Fibroblast of skin of left quadriceps (primary cell): ENCODE measurements around the gene STK26.
"Not testable (repeated sequence)": the region's sequence is repeated elsewhere in the genome, so short reads cannot be mapped to it uniquely, and the experiment has no call there.

ENCODE experiments used
- DNase-seq, 2 experiments: peaks; one replicate each; pipeline ENCODE4 v3.0.0-alpha.2; 2013; ENCODE audit warnings: low read depth in 2 of 2

The STK26 gene

DNA sequence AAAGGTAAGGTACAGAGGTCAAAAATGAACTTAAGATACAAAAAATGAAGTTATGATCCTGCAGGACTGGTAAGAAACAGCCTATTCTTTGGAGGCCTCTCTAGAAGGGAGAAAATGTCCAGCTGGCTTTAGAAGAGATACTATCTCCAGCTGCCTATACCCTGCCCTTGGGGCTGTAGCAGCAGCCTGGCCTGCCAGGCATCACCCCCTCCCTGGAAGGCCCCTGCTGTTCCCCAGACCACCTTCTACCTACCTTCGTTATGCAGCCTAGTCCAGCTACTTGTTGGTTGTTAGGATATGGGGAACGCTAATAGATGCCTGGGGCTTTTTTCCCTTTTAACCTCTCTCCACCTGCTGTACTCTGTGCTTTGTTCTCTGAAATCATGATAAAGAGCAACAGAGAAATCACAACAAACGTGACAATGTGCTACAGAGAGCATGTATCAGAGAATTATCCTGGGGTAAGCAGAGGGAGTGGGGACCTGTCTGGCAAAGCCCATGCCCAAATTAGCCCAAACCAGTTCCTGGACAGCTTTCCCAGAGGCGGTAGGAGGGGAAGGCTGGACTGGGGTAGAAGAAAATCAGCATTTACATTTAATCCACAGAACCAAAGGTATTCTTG is 70.2 kb downstream of the STK26 start:
- no peak for DNase-seq

DNA sequence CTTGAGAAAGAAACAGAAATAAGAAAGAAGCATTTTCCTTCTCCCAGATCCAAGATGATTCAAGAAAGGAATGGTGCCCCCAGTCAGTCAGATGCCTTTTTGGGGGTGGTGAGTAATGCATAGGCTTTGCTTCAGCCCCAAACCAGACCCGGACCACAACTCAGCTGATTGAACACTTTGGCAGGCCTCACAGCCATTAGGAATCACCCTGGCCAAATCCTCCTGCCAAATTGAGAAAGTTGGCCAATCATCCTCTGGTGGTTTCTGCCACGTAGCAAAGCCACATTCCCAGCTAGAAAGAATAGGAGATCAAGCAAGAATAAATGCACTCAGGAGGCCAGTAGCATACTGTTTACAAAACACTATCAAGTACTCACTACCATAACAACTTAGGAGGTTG is 71.1 kb downstream of the STK26 start:
- DNase-seq: peak; percentile 12 to 19

DNA sequence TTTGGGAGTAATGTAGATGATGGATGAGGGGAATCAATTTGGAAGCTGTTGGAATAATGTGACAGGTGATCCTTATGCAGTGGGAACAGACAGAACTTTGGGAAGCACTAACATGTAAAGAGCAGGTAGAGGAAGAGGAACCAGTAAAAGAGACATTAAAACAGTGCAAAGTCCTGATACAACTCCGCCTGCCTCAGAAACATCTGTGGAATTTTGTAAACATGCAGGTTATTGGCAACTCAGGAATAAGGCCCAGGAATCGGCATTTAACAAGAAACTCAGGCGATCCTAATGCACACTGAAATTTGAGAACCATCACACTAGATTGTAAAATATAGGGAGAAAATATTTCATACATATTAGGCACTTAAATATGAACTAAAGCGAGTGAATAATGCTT is 75.6 kb downstream of the STK26 start:
- DNase-seq: not testable (repeated sequence)

DNA sequence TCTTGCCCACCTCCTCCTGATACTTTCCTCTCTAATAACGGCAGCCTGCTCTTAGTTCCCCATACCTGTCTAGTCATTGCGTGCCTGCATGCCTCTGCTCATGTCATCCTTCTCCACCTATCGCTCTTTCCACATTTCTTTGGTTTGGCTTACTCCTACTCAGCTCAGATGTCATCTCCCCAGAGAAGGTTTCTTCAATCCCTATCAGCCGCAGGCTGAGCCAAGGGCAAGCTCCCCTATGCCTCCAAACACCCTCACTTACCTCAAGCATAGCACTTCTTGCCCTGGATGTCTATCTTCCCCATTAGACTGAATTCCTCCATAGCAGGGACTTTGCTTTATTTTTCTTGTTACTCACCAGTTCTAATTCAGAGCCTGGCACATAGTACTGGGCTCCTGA is 78.1 kb downstream of the STK26 start:
- no peak for DNase-seq

DNA sequence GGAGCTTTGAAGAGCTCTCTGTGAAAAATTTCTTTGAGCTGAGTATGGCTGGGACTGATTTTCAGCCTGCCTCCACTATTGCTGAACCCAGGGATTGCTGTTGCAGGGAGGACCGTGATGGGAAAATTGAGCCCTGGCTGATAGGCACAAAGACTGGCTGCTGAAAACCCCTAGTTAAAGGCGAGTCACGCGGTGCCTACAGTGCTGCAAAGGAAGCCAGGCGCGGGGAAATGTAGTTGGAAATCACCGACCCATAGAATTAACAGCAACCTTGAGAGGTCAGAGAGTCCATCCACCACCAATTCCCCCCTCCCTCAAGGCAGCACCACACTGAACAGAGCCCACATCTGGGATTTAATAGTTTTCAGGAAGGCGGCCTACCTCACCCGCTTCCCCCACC is 78.7 kb downstream of the STK26 start:
- no peak for DNase-seq

DNA sequence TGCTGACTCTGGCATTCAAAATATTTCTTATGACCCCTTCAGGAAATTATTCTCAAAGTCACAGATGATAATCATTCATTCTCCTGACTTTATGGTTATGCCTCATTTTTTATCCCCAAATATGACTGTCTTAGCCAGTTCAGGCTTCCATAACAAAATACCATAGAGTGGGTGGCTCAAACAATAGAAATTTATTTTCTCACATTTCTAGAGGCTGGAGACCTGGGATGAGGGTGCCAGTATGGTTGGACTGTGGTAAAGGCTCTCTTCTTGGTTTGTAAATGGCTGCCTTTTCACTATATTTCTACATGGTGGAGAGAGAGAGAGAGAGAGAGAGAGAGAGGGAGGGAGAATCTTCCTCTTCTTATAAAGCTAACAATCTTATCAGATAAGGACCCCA is 84.2 kb downstream of the STK26 start:
- DNase-seq: no peak

DNA sequence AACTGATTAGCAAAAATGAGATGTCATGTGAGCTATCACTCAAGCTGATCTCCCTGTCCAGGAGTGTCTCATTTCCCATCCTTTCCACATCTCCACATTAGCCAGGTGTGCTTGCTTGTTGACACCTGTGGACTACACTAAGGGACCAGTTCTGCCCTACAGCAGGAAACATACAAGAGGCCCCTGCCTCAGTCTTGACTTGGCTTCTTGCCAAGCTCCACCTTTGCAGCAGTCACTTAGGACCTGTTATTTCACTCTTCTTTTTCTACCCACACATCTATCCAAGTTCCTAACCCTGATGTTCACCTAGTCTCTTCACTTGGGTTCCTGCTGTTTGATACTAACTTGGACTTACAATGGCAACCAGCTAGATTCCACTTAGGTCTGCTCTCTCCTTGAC is 91.5 kb downstream of the STK26 start:
- no peak for DNase-seq

DNA sequence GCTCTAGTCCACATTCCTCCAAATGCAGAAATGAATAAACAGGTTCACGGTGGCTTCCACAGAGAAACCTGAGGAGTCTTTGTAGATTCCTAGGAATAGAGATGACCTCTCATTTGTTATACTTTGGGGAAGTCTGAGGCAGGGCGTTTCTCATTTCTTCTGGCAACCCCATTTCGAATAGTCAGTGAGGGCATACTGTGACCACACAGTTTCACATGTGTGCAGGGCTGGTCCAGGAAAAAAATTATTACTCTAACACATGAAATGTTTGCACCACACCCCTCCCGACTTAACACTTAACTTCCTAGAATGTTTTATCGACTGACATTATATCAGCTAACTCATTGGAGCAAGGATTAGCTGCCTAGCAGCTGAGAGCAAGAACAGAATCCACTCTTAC is 92.7 kb downstream of the STK26 start:
- no peak for DNase-seq

DNA sequence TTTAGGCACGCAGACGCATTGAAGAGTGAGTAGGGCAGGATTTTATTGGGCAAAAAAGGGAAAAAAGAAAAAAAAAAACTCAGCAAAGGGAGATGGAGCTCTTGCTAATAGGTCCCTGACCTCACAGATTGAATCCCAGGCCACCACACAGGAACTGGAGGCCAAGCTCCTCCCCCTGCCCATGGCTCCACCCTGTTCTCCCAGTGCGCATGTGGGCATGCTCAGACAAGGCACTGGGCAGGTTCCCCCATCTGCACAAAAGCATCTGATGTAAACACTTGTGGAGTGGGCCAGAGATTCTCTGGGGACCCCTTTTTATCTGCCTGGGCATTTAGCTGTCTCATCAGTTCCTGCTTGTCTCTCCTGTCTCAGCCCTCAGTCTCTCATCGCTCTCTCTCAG is 95.3 kb downstream of the STK26 start:
- no peak for DNase-seq

DNA sequence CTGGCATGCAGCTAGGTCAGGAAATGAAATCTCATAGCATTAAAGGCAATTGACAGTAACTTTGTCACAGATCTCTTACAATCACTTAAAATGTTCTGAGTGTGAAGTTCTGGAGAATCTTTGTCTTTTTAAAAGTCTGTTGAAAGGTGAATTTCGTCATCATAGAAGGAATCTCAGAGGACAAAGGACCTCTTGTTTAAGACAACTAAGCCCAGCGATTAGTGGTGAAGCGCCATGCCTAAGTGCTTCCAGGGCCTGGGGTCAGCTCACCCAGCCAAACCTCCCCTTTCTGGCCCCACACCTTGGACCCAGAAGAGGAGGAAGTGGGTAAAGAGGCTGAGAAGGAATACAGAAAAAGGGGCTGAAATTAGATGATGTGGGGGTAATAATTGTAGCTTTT is 96.2 kb downstream of the STK26 start:
- DNase-seq: no peak

DNA sequence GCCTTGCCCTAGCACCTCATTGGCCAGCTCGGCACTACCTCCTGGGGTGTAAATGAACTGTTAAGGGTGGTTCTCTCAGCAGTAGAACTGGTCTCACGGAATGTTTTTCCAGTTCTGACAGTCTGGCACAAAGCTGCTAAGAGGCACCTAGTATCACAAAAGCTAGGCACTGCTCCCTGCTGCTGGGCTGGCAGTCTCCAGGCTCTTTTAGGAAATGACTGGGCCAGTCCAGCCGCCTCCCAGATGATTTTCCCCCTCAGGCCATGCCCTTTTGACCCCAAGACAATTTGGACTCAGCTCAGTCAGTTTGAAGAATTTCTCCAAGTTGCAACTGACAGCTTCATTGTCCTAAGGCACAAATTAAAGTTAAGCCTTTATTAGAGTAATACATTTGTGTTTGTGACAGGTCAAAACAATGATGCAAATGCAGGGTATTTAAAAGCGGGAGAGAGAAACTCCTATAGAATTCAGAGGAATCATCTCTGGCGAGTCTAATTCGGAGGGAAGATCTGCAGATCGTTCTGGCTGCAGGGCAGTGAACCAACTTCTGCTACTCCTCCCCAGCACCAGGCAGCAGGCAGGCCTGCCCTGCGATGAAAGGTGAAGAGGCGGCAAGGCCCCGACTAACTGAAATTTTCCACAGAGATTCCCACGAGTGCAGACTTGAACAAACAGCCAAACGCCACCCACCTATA is 96.9 kb downstream of the STK26 start:
- no peak for DNase-seq

DNA sequence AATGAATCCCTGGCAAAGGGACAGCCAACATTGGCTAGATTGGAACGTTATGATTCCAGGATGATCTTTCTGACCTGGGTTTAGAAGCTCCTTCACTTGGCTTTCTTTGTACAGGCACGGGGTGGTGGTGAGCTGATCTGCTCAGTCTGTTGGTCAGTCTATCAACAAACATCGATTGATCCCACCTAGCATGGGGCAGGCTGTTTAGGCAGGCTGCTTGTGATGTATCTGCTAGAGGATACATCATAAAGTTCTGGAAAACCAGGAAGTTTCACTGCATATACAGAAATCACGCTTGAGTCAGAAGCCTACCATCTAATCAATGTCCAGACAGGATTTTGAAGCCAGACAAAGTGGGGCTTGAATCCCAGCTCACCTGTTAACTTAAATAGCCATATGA is 97.8 kb downstream of the STK26 start:
- DNase-seq: no peak
